ENCODE data around the gene BCAS1.

Gene BCAS1

DNA sequence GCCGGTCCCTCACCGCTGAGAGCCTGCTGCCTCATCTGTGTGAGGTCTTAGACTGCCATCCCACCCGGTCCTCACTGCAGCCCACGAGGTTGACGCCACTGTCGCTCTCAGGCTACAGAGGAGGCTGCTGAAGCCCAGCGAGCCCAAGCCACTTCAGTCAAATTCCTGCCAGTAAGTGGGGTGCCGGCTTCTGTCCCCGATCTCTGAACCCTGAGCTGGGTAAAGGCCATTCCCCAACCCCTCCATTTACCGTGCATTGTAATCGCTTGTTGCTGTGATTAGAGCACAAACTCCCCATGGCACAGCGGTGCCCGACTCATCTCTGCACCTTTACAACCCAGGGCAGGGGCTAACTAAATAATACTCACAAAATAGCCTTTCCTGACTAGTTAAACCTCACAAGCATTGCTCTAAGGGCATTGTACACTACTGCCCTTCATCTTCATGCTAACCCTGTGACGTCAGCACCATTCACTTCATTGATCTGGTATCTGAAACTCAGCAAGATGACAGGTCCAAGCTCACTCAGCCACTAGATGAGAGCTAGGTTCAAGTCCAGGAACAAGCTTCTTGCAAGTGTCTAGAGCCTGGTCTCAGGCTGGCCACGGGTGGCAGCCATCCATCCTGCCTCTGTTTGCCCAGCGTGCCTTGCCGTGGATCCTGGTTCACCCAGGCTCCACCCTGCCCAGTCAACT is 122.7 kb downstream of the BCAS1 start (continued):
- TF ChIP-seq TSHZ2 (CRISPR knock-in tag; IDR thresholded peaks at IDR 0.05) (no peak), ZNF565 (CRISPR knock-in tag; conservative IDR thresholded peaks at IDR 0.05; ENCODE audit: low read depth) (no peak), RARB (CRISPR knock-in tag; IDR thresholded peaks at IDR 0.05) (no peak)

DNA sequence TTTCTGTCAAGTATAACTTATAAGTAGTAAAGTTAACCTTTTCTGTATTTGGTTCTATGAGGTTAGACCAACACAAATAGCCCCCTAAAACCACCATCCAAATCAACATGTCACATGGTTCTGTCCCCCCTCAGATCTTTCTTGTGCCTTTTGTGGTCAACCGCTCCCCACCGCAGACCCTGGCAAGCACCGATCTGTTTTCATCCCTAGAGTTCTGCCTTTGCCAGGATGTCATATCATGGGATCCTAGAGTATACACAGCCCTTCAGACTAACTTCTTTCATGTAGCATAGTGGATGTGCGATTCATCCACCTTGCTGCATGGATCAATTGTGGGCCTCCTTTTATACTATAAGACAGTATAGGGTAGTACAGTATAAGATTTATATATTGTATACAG is 124.3 kb downstream of the BCAS1 start:
- TF ChIP-seq BACH2 (CRISPR knock-in tag; IDR thresholded peaks at IDR 0.05; ENCODE audit: borderline replicate concordance), result no peak
- TF ChIP-seq CSRNP3 (CRISPR knock-in tag; IDR thresholded peaks at IDR 0.05), result no peak
- no peak for TF ChIP-seq GLIS3 (CRISPR knock-in tag; IDR thresholded peaks at IDR 0.05)
- no peak for ATAC-seq

- TF ChIP-seq OSR1 (CRISPR knock-in tag; IDR thresholded peaks at IDR 0.05) (no peak), ESRRG (CRISPR knock-in tag; IDR thresholded peaks at IDR 0.05) (no peak), ISL1 (CRISPR knock-in tag; IDR thresholded peaks at IDR 0.05) (no peak), ZFP3 (CRISPR knock-in tag; IDR thresholded peaks at IDR 0.05) (no peak), TSHZ2 (CRISPR knock-in tag; IDR thresholded peaks at IDR 0.05) (no peak), BACH2 (CRISPR knock-in tag; IDR thresholded peaks at IDR 0.05; ENCODE audit: borderline replicate concordance) (no peak), ZC3H10 (CRISPR knock-in tag; IDR thresholded peaks at IDR 0.05) (no peak)
Observed at GRCh38 chr20:53945478-53945877, 124.9 kb downstream of the BCAS1 start.

DNA sequence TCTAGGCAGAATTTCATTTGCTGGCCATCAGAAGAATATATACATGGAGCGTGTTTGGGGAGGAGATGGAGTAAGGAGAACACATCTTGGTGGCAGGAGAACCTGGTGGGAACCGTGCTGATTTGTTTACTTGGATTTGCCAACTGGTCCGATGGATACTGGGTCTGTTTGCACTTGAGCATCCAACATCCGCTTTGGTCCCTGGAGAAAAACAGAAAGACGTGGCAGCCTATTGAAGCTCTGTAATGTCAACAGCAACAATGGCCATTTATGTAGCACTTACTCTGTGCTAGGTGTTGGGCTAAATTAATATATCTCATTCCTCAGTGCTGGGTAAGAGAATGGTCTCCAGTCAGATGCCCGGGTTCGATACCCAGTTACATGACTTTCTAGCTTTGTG is 125.6 kb downstream of the BCAS1 start:
- no peak for ATAC-seq
- TF ChIP-seq OSR1 (CRISPR knock-in tag; IDR thresholded peaks at IDR 0.05) (no peak), SNAI2 (CRISPR knock-in tag; IDR thresholded peaks at IDR 0.05) (no peak)

More at GRCh38 chr20:53945478-53945877, 124.9 kb downstream of the BCAS1 start:
- ATAC-seq, result no peak

DNA sequence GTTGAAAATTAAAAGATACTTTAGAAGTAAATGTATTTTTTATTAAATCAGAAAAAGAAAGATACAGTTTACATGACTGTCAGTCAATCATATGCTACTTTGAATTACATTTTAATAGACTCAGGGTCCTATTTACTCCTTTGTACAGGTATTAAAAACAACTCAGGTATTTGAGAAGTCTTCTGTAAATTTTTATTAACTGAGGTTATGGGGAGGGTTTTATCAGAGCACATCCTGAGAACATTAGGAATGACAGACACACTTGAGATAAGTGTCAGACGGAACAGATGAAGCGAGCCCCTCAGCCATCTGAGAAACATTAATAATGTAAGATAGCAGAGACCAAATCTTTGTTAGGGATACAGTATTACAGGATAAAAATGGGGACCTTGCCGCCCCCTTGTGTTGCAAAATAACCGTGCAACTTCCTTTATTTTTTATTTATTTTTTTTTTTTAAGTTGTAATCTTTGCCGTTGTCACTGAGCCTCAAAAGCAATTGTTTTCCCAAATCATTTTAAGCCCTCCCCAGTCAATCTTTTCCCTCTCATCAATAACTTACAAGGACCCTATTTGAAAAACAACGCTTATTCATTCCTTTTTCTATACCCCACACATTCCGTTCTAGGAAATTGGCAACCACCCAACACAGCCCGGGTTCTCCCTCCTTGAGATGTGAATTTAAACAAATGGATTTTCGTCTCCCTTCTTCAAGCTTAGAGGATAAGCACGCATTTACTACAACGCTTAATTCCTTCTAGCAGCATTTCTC is 126.7 kb downstream of the BCAS1 start:
- peak; percentile 31 for ATAC-seq
- no peak for TF ChIP-seq CSDC2 (CRISPR knock-in tag; IDR thresholded peaks at IDR 0.05)
- no peak for TF ChIP-seq PPARA (CRISPR knock-in tag; IDR thresholded peaks at IDR 0.05; ENCODE audit: borderline replicate concordance)
- no peak for TF ChIP-seq TOX (CRISPR knock-in tag; IDR thresholded peaks at IDR 0.05; ENCODE audit: borderline replicate concordance)
- no peak for TF ChIP-seq ESRRG (CRISPR knock-in tag; IDR thresholded peaks at IDR 0.05)
- TF ChIP-seq ZNF70 (CRISPR knock-in tag; IDR thresholded peaks at IDR 0.05), result no peak
- no peak for TF ChIP-seq POU6F1 (CRISPR knock-in tag; IDR thresholded peaks at IDR 0.05; ENCODE audit: borderline replicate concordance, low read depth)
- TF ChIP-seq GLIS3 (CRISPR knock-in tag; IDR thresholded peaks at IDR 0.05), result no peak
- TF ChIP-seq SNAI2 (CRISPR knock-in tag; IDR thresholded peaks at IDR 0.05), result no peak
- TF ChIP-seq ZFP3 (CRISPR knock-in tag; IDR thresholded peaks at IDR 0.05), result no peak
- no peak for TF ChIP-seq OSR1 (CRISPR knock-in tag; IDR thresholded peaks at IDR 0.05)
- no peak for TF ChIP-seq ARNTL (CRISPR knock-in tag; IDR thresholded peaks at IDR 0.05; ENCODE audit: borderline replicate concordance, low read depth)
- TF ChIP-seq ZNF8 (CRISPR knock-in tag; IDR thresholded peaks at IDR 0.05), result no peak
- no peak for TF ChIP-seq ZC3H10 (CRISPR knock-in tag; IDR thresholded peaks at IDR 0.05)
- no peak for TF ChIP-seq RARB (CRISPR knock-in tag; IDR thresholded peaks at IDR 0.05)
